NB4 (cell line): ENCODE results near the gene C1QTNF3.

Experiments used
- DNase-seq: peaks from one replicate; pipeline ENCODE4 v3.0.0; 2010; ENCODE audit warnings: low read depth
- H3K4me3 ChIP-seq: one replicate; pipeline ENCODE4 v1.5.1; 2011; ENCODE audit warnings: mild to moderate bottlenecking, low read depth, low read length, moderate library complexity
- MYC ChIP-seq: IDR thresholded peaks from 2 replicates; pipeline ENCODE4 v1.6.1; 2011; ENCODE audit warnings: low read depth, low read length
- POLR2A ChIP-seq: IDR thresholded peaks from 2 replicates; pipeline ENCODE4 v1.6.1; 2011; ENCODE audit warnings: mild to moderate bottlenecking; ENCODE audit not compliant: insufficient read length; ENCODE audit errors: extremely low read depth
- TF ChIP-seq, protein P1 (sequence below): IDR thresholded peaks from one replicate; pipeline ENCODE4 v1.5.1; 2012; ENCODE audit warnings: low read depth, low read length
- TF ChIP-seq, protein P2 (sequence below): IDR thresholded peaks from 2 replicates; pipeline ENCODE4 v1.6.1; 2011; ENCODE audit warnings: low read depth, low read length

C1QTNF3 gene

DNA sequence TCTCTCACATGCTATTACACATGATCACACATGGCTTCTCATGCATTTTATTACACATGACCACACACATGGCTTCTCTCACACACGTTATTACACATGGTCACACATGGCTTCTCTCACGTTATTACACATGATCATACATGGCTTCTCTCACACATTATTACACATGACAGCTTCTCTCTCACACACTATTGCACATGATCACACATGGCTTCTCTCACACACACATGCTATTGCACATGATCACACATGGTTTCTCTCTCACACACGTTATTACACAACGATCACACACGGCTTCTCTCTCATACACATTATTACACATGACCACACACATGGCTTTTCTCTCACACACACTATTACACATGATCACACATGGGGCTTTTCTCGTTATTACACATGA is 57.6 kb downstream of the C1QTNF3 start:
- no peak for DNase-seq
- no peak for TF ChIP-seq POLR2A
- H3K4me3 ChIP-seq, result no peak overlapping the region

DNA sequence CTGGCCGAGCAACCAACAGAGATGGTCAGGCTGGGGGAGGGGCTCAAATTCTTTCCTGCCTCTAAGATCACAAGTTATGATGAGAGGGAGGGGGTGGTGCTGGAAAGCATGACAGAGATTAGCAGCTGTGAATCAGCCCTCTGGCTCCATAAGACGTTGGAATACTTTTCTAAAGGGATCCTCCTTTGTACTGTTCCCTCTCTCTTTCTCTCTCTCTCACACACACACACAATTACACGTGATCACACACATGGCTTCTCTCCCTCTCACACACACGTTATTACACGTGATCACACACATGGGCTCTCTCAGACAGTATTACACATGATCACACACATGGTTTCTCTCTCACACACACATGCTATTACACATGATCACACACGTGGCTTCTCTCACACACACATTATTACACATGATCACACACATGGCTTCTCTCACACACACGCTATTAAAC is 58.3 kb downstream of the C1QTNF3 start, which contains the start of gene SLC45A2:
SLC45A2 (minus strand) TSS at position 23 of the 454 bp plus-strand sequence. CDS start 110 bp downstream, outside the sequence.
- DNase-seq, result no peak
- TF ChIP-seq, protein P1, sequence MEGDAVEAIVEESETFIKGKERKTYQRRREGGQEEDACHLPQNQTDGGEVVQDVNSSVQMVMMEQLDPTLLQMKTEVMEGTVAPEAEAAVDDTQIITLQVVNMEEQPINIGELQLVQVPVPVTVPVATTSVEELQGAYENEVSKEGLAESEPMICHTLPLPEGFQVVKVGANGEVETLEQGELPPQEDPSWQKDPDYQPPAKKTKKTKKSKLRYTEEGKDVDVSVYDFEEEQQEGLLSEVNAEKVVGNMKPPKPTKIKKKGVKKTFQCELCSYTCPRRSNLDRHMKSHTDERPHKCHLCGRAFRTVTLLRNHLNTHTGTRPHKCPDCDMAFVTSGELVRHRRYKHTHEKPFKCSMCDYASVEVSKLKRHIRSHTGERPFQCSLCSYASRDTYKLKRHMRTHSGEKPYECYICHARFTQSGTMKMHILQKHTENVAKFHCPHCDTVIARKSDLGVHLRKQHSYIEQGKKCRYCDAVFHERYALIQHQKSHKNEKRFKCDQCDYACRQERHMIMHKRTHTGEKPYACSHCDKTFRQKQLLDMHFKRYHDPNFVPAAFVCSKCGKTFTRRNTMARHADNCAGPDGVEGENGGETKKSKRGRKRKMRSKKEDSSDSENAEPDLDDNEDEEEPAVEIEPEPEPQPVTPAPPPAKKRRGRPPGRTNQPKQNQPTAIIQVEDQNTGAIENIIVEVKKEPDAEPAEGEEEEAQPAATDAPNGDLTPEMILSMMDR, result no peak
- TF ChIP-seq MYC (no peak), POLR2A (no peak)
- TF ChIP-seq, protein P2, sequence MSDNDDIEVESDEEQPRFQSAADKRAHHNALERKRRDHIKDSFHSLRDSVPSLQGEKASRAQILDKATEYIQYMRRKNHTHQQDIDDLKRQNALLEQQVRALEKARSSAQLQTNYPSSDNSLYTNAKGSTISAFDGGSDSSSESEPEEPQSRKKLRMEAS, result no peak; the same call in 1 of the 2 replicates

DNA sequence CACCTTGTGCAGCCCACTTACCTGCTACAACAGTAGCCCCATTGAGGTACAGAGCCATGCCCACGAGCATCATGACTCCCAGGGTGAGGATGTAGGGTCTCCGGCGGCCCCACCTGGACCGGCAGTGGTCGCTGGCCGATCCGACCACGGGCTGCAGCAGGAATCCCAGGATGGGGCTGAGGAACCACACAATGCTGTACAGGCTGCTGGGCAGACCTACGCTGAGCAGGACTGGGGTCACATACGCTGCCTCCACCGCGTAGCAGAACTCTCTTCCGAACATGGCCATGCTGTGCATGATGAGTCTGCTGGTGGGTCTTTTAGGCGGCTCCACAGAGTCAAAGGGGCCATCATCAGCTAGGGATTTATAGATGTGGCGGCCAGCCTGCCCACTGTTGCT is 58.8 kb downstream of the C1QTNF3 start:
- no peak overlapping the region for H3K4me3 ChIP-seq
- TF ChIP-seq, protein P1, result no peak
- TF ChIP-seq POLR2A (no peak), MYC (no peak)
- TF ChIP-seq, protein P2, result no peak
- no peak for DNase-seq

More for the DNA sequence above, 58.3 kb downstream of the C1QTNF3 start, which contains the start of gene SLC45A2:
- H3K4me3 ChIP-seq, result no peak within 1 kb of the TSS

DNA sequence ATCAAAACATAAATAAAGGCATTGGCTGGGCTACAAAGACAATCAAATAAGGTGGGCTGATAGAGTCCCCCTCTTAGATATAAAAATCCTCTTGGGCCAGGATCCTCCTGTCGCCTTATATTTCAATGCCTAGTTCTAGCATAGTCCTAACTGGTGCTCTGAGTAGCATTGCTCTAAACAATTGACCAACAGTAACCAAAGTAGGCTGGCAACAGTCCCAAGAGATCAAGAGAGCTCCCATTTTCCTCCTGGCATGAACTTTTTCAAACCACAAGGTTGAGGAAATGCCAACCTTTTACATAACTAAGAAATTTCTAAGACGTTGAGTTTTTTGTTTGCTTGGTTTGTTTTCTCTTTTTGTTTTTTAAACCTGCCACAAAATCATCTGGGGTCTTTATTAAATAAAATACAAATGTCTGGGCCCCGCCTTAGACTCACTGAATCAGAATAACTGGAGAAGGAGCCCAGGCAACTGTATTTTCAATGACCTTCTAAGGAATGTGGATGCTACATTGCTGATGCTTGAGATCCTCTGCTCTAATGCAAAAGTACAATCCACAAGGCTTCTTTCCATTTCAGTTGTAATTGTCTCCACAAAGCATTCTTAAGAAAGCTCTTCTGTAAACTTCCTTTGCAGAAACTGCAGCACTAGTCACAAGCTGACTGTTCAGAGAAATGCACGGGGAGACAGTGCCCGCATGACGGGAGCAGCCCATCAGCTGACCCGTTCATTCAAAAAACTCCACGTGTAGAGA is 61.4 kb downstream of the C1QTNF3 start:
- no peak for DNase-seq
- TF ChIP-seq, protein P2, result no peak
- no peak for TF ChIP-seq POLR2A
- TF ChIP-seq, protein P1, result no peak
- no peak overlapping the region for H3K4me3 ChIP-seq

DNA sequence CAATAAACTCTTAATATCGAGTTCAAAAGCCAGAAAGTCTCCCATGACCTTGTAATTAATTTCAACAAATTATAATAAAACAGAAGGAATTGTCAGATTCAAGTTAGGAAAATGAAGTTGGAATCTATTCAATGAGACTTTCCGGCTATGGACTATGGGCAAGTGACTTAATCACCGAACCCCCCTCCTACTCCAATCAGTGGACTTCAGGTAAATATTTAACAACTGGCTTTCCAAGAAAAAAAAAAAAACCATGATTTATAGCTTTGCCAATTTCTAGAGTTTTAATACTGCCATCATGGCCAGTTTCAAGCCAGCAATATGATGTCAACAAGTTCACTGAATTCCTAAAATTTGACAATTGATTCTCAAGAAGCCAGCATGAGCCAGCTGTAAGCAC is 63.0 kb downstream of the C1QTNF3 start:
- no peak overlapping the region for H3K4me3 ChIP-seq
- TF ChIP-seq, protein P1, result no peak
- no peak for TF ChIP-seq POLR2A
- no peak for TF ChIP-seq MYC
- TF ChIP-seq, protein P2, result no peak
- no peak for DNase-seq

DNA sequence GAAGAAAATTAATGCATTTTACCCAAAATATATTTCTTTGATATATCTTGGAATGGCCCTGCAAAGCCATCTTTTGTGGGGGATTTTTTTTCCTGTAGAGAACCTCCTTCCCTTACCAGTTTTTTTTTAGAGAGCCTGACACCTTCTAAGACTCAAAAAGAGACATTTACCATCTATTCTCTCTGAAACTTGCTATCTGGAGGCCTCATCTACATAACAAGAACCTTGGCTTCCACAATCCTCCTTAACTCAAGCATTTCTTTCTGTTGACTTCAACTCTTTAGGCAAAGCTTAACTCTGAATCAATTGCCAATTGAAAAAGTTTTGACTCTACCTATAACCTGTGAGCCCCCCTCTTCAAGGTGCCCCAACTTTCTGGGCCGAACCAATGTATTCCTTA is 64.7 kb downstream of the C1QTNF3 start:
- DNase-seq, result no peak
- H3K4me3 ChIP-seq, result no peak overlapping the region
- TF ChIP-seq MYC (no peak), POLR2A (no peak)
- TF ChIP-seq, protein P2, result no peak
- TF ChIP-seq, protein P1, result no peak
